ENCODE data around the gene C1orf53. TPM values are rescaled to one million over a fixed set of nuclear protein-coding genes. Genes with fewer than 3 reads are reported as not detected.

The C1orf53 gene
- polyA plus RNA-seq, 1 donor from 2014 or later: 2.6 TPM

- H3K27me3 ChIP-seq (ENCODE audit: insufficient read depth, low read depth, low read length): no peaks in the 10 kb centered on the region
- no peak overlapping the region for H3K4me2 ChIP-seq (ENCODE audit: low read length)
- H4K20me1 ChIP-seq (ENCODE audit: insufficient read depth): no peaks in the 10 kb centered on the region
- H3K27ac ChIP-seq (ENCODE audit: low read length): no peak overlapping the region
- TF ChIP-seq TAF1 (IDR thresholded peaks at IDR 0.05; ENCODE audit: low read depth) (no peak), EP300 (conservative IDR thresholded peaks at IDR 0.05; ENCODE audit: poor library complexity, severe bottlenecking) (no peak)
- H3F3A ChIP-seq (ENCODE audit: insufficient read depth, low read length, poor library complexity, severe bottlenecking): no peaks in the 10 kb centered on the region
- H3K79me2 ChIP-seq (replicated peaks; ENCODE audit: insufficient read depth, low read length): no peaks in the 10 kb centered on the region
- H3K36me3 ChIP-seq (ENCODE audit: insufficient read depth, low read length): no peaks in the 10 kb centered on the region
- H3K4me3 ChIP-seq (ENCODE audit: low read length): no peak overlapping the region
- H3K9ac ChIP-seq (ENCODE audit: low read length): no peak overlapping the region
- H3K9me3 ChIP-seq (ENCODE audit: low read length): no peaks in the 10 kb centered on the region
- no peaks in the 10 kb centered on the region for H3K9me2 ChIP-seq (ENCODE audit: insufficient read depth, low read length)
- no peak overlapping the region for H2AFZ ChIP-seq (ENCODE audit: low read depth, low read length)
These were observed 25.7 kb downstream of the C1orf53 start for GRCh38 chr1:197927908-197928665.

GRCh38 chr1:197928849-197929336, 26.5 kb downstream of the C1orf53 start:
- Histone ChIP-seq H3K79me2 (replicated peaks; ENCODE audit: insufficient read depth, low read length) (no peaks in the 10 kb centered on the region), H2AFZ (ENCODE audit: low read depth, low read length) (no peak overlapping the region), H3K36me3 (ENCODE audit: insufficient read depth, low read length) (no peaks in the 10 kb centered on the region), H3K9ac (ENCODE audit: low read length) (no peak overlapping the region), H3K27me3 (ENCODE audit: insufficient read depth, low read depth, low read length) (no peaks in the 10 kb centered on the region), H3F3A (ENCODE audit: insufficient read depth, low read length, poor library complexity, severe bottlenecking) (no peaks in the 10 kb centered on the region), H3K9me2 (ENCODE audit: insufficient read depth, low read length) (no peaks in the 10 kb centered on the region), H3K27ac (ENCODE audit: low read length) (no peak overlapping the region), H3K4me3 (ENCODE audit: low read length) (no peak overlapping the region), H3K4me2 (ENCODE audit: low read length) (no peak overlapping the region), H3K9me3 (ENCODE audit: low read length) (no peaks in the 10 kb centered on the region), H4K20me1 (ENCODE audit: insufficient read depth) (no peaks in the 10 kb centered on the region)
- TF ChIP-seq POLR2AphosphoS5 (IDR thresholded peaks at IDR 0.05) (no peak), CTCF (IDR thresholded peaks at IDR 0.05; ENCODE audit: poor library complexity, severe bottlenecking) (no peak), EP300 (conservative IDR thresholded peaks at IDR 0.05; ENCODE audit: poor library complexity, severe bottlenecking) (no peak), TAF1 (IDR thresholded peaks at IDR 0.05; ENCODE audit: low read depth) (no peak), RAD21 (conservative IDR thresholded peaks at IDR 0.05) (no peak), EZH2 (IDR thresholded peaks at IDR 0.05; ENCODE audit: borderline replicate concordance, insufficient read depth, low read length, poor library complexity, severe bottlenecking) (no peak), SMC3 (conservative IDR thresholded peaks at IDR 0.05; ENCODE audit: poor library complexity) (no peak), MXI1 (conservative IDR thresholded peaks at IDR 0.05; ENCODE audit: poor library complexity, severe bottlenecking) (no peak)
- TF ChIP-seq, protein P1, sequence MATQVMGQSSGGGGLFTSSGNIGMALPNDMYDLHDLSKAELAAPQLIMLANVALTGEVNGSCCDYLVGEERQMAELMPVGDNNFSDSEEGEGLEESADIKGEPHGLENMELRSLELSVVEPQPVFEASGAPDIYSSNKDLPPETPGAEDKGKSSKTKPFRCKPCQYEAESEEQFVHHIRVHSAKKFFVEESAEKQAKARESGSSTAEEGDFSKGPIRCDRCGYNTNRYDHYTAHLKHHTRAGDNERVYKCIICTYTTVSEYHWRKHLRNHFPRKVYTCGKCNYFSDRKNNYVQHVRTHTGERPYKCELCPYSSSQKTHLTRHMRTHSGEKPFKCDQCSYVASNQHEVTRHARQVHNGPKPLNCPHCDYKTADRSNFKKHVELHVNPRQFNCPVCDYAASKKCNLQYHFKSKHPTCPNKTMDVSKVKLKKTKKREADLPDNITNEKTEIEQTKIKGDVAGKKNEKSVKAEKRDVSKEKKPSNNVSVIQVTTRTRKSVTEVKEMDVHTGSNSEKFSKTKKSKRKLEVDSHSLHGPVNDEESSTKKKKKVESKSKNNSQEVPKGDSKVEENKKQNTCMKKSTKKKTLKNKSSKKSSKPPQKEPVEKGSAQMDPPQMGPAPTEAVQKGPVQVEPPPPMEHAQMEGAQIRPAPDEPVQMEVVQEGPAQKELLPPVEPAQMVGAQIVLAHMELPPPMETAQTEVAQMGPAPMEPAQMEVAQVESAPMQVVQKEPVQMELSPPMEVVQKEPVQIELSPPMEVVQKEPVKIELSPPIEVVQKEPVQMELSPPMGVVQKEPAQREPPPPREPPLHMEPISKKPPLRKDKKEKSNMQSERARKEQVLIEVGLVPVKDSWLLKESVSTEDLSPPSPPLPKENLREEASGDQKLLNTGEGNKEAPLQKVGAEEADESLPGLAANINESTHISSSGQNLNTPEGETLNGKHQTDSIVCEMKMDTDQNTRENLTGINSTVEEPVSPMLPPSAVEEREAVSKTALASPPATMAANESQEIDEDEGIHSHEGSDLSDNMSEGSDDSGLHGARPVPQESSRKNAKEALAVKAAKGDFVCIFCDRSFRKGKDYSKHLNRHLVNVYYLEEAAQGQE (IDR thresholded peaks at IDR 0.05; ENCODE audit: borderline replicate concordance): no peak
